GM19035 (cell line): ENCODE data around the gene COL6A1.

Experiments used
- ATAC-seq: cut with Tn5 transposase; IDR thresholded peaks from one replicate; pipeline ENCODE4 v1.9.1; 2021; ENCODE audit not compliant: unreplicated experiment

The COL6A1 gene, protein sequence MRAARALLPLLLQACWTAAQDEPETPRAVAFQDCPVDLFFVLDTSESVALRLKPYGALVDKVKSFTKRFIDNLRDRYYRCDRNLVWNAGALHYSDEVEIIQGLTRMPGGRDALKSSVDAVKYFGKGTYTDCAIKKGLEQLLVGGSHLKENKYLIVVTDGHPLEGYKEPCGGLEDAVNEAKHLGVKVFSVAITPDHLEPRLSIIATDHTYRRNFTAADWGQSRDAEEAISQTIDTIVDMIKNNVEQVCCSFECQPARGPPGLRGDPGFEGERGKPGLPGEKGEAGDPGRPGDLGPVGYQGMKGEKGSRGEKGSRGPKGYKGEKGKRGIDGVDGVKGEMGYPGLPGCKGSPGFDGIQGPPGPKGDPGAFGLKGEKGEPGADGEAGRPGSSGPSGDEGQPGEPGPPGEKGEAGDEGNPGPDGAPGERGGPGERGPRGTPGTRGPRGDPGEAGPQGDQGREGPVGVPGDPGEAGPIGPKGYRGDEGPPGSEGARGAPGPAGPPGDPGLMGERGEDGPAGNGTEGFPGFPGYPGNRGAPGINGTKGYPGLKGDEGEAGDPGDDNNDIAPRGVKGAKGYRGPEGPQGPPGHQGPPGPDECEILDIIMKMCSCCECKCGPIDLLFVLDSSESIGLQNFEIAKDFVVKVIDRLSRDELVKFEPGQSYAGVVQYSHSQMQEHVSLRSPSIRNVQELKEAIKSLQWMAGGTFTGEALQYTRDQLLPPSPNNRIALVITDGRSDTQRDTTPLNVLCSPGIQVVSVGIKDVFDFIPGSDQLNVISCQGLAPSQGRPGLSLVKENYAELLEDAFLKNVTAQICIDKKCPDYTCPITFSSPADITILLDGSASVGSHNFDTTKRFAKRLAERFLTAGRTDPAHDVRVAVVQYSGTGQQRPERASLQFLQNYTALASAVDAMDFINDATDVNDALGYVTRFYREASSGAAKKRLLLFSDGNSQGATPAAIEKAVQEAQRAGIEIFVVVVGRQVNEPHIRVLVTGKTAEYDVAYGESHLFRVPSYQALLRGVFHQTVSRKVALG

DNA sequence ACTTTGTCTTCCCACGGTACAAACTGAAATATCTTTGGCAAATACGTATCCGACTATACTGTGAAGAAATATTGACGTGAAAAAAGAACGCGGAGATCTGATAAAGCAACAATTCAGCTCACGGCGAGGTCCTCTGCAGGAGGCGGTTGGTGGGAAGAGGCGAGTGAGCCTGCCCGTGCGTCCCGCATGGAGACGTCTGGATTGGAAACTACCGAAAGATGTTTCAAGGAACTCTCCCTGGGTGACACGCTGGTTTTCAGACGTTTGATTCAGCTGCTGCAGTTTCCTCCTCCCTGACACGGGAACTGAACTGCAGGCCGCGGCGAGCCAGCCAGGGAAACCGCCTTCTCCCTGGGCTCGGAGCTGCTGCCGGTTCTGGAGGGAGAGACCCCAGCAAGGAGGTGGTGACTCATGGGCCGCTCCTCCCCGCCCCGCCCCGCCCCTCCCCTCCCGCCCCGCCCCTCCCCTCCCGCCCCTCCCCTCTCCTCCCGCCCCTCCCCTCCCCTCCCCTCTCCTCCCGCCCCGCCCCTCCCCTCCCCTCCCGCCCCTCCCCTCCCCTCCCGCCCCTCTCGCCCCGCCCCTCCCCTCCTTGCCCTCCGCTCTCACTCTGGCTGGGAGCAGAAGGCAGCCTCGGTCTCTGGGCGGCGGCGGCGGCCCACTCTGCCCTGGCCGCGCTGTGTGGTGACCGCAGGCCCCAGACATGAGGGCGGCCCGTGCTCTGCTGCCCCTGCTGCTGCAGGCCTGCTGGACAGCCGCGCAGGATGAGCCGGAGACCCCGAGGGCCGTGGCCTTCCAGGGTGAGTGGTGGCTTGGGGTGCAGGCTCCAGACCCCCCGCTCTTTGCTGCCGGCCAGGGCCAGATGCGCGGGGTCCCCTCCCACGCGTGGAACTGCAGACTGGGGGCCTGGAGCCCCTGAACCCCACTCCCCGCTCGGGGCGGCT lies at the start of gene COL6A1:
Gene COL6A1 (plus strand): TSS at position 620 of the 941 bp plus-strand sequence. CDS start 81 bp downstream, at position 701.
- ATAC-seq = no peak

- no peak for ATAC-seq
Measured at GRCh38 chr21:45932922-45933502, 48.6 kb upstream of the COL6A1 start.

DNA sequence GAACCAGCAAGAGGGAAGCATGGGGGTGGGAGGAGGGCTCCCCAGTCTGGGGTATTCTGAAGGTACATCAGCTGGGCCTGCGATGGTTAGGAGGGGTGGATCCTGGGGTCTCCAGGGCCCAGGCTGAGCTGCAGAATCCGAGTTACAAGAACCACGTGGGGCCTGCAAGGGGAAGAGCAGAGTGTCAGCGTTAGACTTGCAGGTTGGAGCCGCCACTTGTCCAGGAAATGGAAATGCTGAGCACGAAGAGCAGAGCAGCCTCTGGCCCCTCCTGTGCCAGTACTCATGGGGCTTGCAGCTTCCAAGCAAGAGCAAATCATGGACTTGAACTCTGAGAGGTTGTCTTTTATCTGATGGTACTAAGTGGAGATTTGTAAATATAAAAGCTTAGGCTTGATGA lies 47.5 kb upstream of the COL6A1 start:
- no peak for ATAC-seq

GRCh38 chr21:45934554-45934953 lies 47.0 kb upstream of the COL6A1 start:
- no peak for ATAC-seq

GRCh38 chr21:45935628-45936027 lies 45.9 kb upstream of the COL6A1 start:
- ATAC-seq = no peak

- no peak for ATAC-seq
Measured at GRCh38 chr21:45937721-45938452, 43.7 kb upstream of the COL6A1 start.

- ATAC-seq = no peak
Measured at GRCh38 chr21:45938453-45938755, 43.2 kb upstream of the COL6A1 start.

- no peak for ATAC-seq
Measured at GRCh38 chr21:45938811-45939520, 42.6 kb upstream of the COL6A1 start.

DNA sequence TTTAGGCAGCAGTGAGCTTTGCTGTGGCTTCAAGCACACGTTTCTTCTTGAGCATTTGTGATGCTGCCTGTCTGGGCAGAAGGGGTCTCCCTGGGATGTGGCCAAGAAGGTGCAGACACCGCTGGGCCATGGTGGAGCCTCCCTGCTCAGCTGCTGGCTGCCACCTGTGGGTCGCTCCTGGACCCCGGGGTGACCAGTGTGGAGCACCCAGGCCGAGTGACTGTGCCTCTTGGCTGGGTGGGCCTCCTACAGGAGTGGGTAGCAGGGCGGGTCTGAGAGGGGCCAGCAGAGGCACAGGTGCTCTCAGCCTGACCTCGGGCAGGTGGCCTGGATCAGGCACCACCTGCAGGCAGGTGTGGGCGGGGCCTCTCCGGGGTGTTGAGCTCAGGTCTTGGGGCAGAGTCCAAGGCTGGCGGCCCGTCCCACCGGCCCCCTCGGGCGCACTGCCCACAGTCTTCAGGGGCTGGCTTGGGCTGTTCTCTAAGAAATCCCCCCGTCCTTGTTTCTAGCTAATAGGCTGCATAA lies 42.0 kb upstream of the COL6A1 start:
- no peak for ATAC-seq

DNA sequence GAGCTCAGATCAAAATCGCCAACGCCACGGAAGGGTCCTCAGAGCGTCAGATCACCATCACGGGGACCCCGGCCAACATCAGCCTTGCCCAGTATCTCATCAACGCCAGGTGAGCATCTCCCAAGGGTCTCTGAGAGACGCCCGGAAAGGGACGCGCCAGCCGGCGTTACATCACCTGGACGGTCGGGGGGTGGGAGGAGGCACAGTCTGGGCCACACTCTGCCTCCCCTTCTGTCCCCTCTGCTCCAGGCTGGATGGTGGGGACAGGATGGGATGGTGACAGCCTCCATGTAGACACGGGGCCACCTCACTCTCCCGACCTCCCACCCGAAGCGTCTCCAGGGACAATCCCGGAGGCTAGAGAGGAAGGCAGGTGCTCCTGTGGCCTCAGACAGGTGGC lies 41.5 kb upstream of the COL6A1 start:
- no peak for ATAC-seq

DNA sequence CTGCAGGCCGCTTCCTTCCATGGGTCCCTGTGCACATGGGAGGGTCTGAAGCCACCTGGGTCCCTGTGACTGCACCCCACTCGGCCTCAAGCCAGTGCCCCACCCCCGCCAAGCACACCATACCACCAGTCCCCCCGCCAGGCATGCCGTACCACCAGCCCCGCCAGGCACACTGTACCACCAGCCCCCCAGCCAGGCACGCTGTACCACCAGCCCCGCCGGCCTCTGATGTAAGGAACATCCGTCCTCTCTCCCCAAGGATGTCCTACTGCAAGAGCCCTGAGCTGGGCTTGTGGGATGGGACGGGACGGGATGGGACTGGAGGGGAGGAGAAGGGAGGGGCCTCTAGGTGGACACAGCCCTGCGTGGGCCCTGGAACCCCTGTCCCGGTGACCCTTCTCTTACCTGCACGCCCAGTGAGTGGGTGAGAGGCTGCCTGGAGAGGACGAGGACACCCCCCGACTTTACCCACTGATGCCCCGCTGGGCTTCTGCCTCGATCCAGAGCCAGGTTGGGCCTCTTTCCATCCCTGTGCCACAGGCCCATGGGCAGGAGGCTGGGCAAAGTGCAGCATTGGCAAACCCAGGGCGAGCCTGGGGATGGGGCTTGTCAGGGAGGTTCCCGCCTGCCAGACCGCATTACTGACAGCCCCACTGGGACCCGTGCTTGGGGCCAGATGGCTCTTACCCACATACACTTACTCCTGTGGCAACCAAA lies 40.8 kb upstream of the COL6A1 start:
- no peak for ATAC-seq

DNA sequence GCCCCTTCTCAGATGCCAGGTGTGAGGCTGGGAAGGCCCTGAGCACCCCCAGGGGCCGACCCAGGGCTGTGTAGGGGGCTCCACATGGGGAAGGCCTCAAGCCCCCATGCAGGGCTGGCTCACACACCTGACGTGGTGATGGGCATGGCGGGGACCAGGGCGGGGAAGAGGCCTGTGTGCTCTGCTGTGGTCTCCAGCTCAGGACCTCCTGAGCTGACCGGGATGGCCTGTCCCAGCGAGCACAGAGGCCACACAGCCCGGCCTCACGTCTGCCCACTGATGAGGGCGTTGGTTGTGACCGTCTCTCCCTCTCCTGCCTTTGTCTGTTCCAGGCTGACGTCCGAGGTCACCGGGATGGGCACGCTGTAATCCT lies 40.2 kb upstream of the COL6A1 start:
- ATAC-seq = no peak

GRCh38 chr21:45941717-45942546 lies 39.6 kb upstream of the COL6A1 start:
- ATAC-seq = no peak

GRCh38 chr21:45942755-45943629 lies 38.6 kb upstream of the COL6A1 start:
- ATAC-seq = no peak

DNA sequence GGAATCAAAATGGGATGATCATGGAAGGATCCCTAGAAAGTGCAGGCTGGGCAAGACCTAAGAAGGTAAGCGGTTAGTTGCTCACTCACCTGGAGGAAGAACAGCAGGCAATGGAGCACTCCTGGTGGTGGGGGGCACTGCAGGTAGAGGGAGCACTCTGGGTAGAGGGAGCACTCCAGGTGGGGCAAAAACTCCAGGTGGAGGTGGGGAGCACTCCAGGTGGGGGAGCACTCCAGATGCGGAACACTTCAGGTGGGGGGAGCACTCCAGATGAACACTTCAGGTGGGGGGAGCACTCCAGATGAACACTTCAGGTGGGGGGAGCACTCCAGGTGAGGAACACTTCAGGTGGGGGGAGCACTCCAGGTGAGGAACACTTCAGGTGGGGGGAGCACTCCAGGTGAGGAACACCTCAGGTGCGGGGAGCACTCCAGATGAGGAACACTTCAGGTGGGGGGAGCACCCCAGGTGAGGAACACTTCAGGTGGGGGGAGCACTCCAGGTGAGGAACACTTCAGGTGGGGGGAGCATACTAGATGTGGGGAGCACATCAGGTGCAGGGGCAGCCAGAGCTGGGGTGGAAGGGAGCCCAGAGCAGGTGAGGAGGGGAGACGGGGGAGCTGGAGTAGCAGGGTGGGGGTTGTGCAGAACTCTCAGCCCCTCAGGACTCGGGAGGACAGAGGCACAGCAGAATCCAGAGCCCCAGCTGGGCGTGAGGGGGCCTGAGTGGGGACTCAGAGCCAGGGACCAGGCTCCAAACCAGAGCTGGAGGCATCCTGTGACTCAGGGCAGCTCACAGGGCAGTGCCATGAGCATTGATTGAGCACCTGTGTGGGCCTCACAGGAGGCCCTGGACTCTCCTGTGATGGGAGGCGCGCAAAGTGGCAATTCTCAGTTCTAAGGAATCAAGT lies 37.7 kb upstream of the COL6A1 start:
- ATAC-seq = no peak
